Liver (tissue), 3 donors: ENCODE measurements around the gene TGIF1.

Experiments
- CTCF ChIP-seq: fragments of 150-350 bp; IDR thresholded peaks from 2 replicates; pipeline ENCODE4 v1.5.1; 2017; ENCODE audit warnings: improper control_type of control experiment, low read depth, low read length; ENCODE audit not compliant: missing input control
- EGR1 ChIP-seq, 2 donors: IDR thresholded peaks; 2 replicates each; pipeline ENCODE4 v1.6.1; 2016 to 2018; ENCODE audit warnings: antibody characterized with exemption in 2 of 2, low read depth in 2 of 2
- GABPA ChIP-seq, 2 donors: IDR thresholded peaks in 1 of 2; conservative IDR thresholded peaks in 1 of 2; 2 replicates each; pipeline ENCODE4 v1.6.1; 2016; ENCODE audit warnings: antibody characterized with exemption in 2 of 2, mild to moderate bottlenecking in 1 of 2, moderate library complexity in 1 of 2
- HNF4A ChIP-seq, 2 donors: conservative IDR thresholded peaks; 2 replicates each; pipeline ENCODE4 v1.6.1; 2016; ENCODE audit warnings: antibody characterized with exemption in 2 of 2, mild to moderate bottlenecking in 2 of 2
- JUND ChIP-seq, 2 donors: IDR thresholded peaks; 2 replicates each; pipeline ENCODE4 v1.6.1; 2016; ENCODE audit warnings: antibody characterized with exemption in 2 of 2
- MAX ChIP-seq: IDR thresholded peaks from 2 replicates; pipeline ENCODE4 v1.6.1; 2016; ENCODE audit warnings: antibody characterized with exemption
- RAD21 ChIP-seq, 2 donors: IDR thresholded peaks; 2 replicates each; pipeline ENCODE4 v1.6.1; 2016; ENCODE audit warnings: antibody characterized with exemption in 2 of 2, mild to moderate bottlenecking in 2 of 2
- REST ChIP-seq: IDR thresholded peaks from 2 replicates; pipeline ENCODE4 v1.6.1; 2016; ENCODE audit warnings: antibody characterized with exemption, mild to moderate bottlenecking
- SP1 ChIP-seq: IDR thresholded peaks from 2 replicates; pipeline ENCODE4 v1.6.1; 2018; ENCODE audit warnings: antibody characterized with exemption, mild to moderate bottlenecking
- TAF1 ChIP-seq: conservative IDR thresholded peaks from 2 replicates; pipeline ENCODE4 v1.6.1; 2016; ENCODE audit warnings: antibody characterized with exemption, mild to moderate bottlenecking
- YY1 ChIP-seq: IDR thresholded peaks from 2 replicates; pipeline ENCODE4 v1.6.1; 2016; ENCODE audit warnings: antibody characterized with exemption, mild to moderate bottlenecking
- ZBTB33 ChIP-seq: IDR thresholded peaks from 2 replicates; pipeline ENCODE4 v1.6.1; 2016; ENCODE audit warnings: antibody characterized with exemption
- donor health status: healthy.
- donor health status: healthy.

- TF ChIP-seq CTCF, result no peak
- TF ChIP-seq EGR1 (IDR thresholded peaks at IDR 0.05; ENCODE audit: low read depth in 2 of 2), result no peak
- no peak for TF ChIP-seq REST
- no peak for TF ChIP-seq GABPA (IDR thresholded peaks at IDR 0.05 in 1 of 2, conservative IDR thresholded peaks at IDR 0.05 in 1 of 2)
- TF ChIP-seq RAD21 (IDR thresholded peaks at IDR 0.05), result no peak
- no peak for TF ChIP-seq SP1
- no peak for TF ChIP-seq JUND (IDR thresholded peaks at IDR 0.05)
- TF ChIP-seq TAF1, result no peak
- no peak for TF ChIP-seq ZBTB33
- TF ChIP-seq YY1, result no peak
- no peak for TF ChIP-seq MAX
- TF ChIP-seq HNF4A (conservative IDR thresholded peaks at IDR 0.05), result no peak
These were observed 10.9 kb downstream of the TGIF1 start for GRCh38 chr18:3460823-3461398.
